Transverse colon (tissue), 4 donors: Measurements from ENCODE around the gene SH3PXD2B. TPM values are rescaled to one million over a fixed set of nuclear protein-coding genes. Genes with fewer than 3 reads are reported as not detected.

Experiments used
- DNase-seq: peaks from one replicate; pipeline ENCODE4 v3.0.0-alpha.2; 2019
- H3K27ac ChIP-seq, 4 donors: fragments of 200-600 bp; sonication (generic); 2 replicates each; pipeline ENCODE4 v1.5.1; 2016 to 2018; ENCODE audit warnings: inconsistent platforms in 4 of 4
- H3K27me3 ChIP-seq: fragments of 200-600 bp; sonication (generic); 2 replicates; pipeline ENCODE4 v1.5.1; 2017; ENCODE audit warnings: inconsistent platforms
- H3K36me3 ChIP-seq, 4 donors: fragments of 200-600 bp; sonication (generic); 2 replicates each; pipeline ENCODE4 v1.5.1; 2017 to 2019; ENCODE audit warnings: inconsistent platforms in 4 of 4
- H3K4me1 ChIP-seq, 4 donors: fragments of 200-600 bp; sonication (generic); 2 replicates each; pipeline ENCODE4 v1.5.1; 2017 to 2020; ENCODE audit warnings: inconsistent platforms in 4 of 4
- H3K4me3 ChIP-seq, 4 donors: fragments of 200-600 bp; sonication (generic); 1 replicate in 1 of 4; 2 replicates in 3 of 4; pipeline versions ENCODE4 v1.5.1 to v1.6.1; 2017 to 2019; ENCODE audit warnings: inconsistent platforms in 4 of 4
- H3K9me3 ChIP-seq, 2 donors: fragments of 200-600 bp; sonication (generic); 2 replicates each; pipeline ENCODE4 v1.5.1; 2017 to 2019; ENCODE audit warnings: inconsistent platforms in 2 of 2
- CTCF ChIP-seq, 5 experiments: fragments of 200-600 bp in 3 of 5; fragments of 450-650 bp in 2 of 5; sonication (generic) in 3 of 5; IDR thresholded peaks; 1 replicate in 2 of 5; 2 replicates in 3 of 5; pipeline ENCODE4 v1.5.1; 2016 to 2017; ENCODE audit warnings: antibody characterized with exemption in 5 of 5, inconsistent platforms in 3 of 5, mild to moderate bottlenecking in 2 of 5, moderate library complexity in 1 of 5
- EP300 ChIP-seq: sonication (generic); formaldehyde crosslinking; IDR thresholded peaks from one replicate; pipeline ENCODE4 v1.6.1; 2017; ENCODE audit warnings: antibody characterized with exemption, low read depth
- POLR2A ChIP-seq: fragments of 450-650 bp; IDR thresholded peaks from one replicate; pipeline ENCODE4 v1.6.1; 2016; ENCODE audit warnings: antibody characterized with exemption, mild to moderate bottlenecking, moderate library complexity
- POLR2AphosphoS5 ChIP-seq, 3 donors: sonication (generic); formaldehyde crosslinking; IDR thresholded peaks; one replicate each; pipeline ENCODE4 v1.6.1; 2016; ENCODE audit warnings: antibody characterized with exemption in 3 of 3
- WGBS, 2 donors: methylation state at CpG; one replicate each; pipeline ENCODE4 v1.1.5; 2018; ENCODE audit warnings: low coverage in 1 of 2; 5-methylcytosine and 5-hydroxymethylcytosine counted together
- in situ Hi-C, 4 donors: fragments of 200-750 bp; cut with MboI; loops; one replicate each; pipeline versions ENCODE4 v1.15.0 to v1.15.1; 2017; ENCODE audit warnings: low sequenced_read_pairs in 3 of 4, low pct_ligation_motif_present in 1 of 4, low pct_unique_long_range_greater_than_20kb in 1 of 4
- intact Hi-C: fragments of 100-400 bp; cut with DNase I; formaldehyde crosslinking; loops from one replicate; pipeline ENCODE4 v1.15.1; 2023; ENCODE audit warnings: low total_unique reads
- total RNA-seq, 4 donors: library from RNA; depleted of rRNA; stranded (reverse); fragments of >200 nt; gene quantifications; one replicate each; pipeline ENCODE4 v1.1.0, GENCODE V29; 2016

Gene SH3PXD2B
- total RNA-seq, 4 donors from 2014 or later: 10.2 to 26.6 (median 14.6) TPM

- Histone ChIP-seq H3K4me1 (no peaks in the 10 kb centered on the region), H3K36me3 (no peaks in the 10 kb centered on the region), H3K27me3 (no peaks in the 10 kb centered on the region), H3K27ac (no peak overlapping the region), H3K9me3 (no peaks in the 10 kb centered on the region), H3K4me3 (no peak overlapping the region)
- no peak for DNase-seq
- TF ChIP-seq POLR2A (no peak), EP300 (no peak), POLR2AphosphoS5 (IDR thresholded peaks at IDR 0.05) (no peak), CTCF (IDR thresholded peaks at IDR 0.05) (no peak)
- intact Hi-C loops: no loop called here
- 84 to 96% methylated on average over 3 to 7 of the region's 7 CpGs for WGBS, 2 donors
- in situ Hi-C loops: no loop called here
Measured at GRCh38 chr5:172311026-172311425, 143.3 kb downstream of the SH3PXD2B start.

DNA sequence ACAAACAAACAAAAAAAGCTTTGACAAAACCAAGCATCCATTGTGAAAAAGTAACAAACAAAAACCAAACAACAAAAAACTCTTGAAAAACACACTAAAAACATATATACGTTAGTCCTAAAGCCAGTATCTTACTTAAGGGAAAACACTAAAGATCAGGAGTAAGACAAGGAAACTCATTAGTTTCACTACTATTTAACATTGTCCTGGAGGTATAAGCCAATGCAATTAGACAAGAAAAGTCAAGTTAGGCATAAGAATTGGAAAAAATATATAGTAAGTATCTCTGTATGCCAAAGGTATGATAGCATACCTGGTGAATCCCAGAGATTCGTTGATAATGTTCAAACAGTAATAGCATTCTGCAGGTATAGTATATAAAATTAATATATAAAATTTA lies 148.9 kb downstream of the SH3PXD2B start:
- Histone ChIP-seq H3K4me3 (no peak overlapping the region), H3K9me3 (no peaks in the 10 kb centered on the region), H3K4me1 (no peaks in the 10 kb centered on the region), H3K27ac (no peak overlapping the region), H3K36me3 (no peaks in the 10 kb centered on the region), H3K27me3 (no peaks in the 10 kb centered on the region)
- TF ChIP-seq POLR2AphosphoS5 (IDR thresholded peaks at IDR 0.05): no peak
- TF ChIP-seq EP300: no peak
- TF ChIP-seq CTCF (IDR thresholded peaks at IDR 0.05): no peak
- TF ChIP-seq POLR2A: no peak
- no peak for DNase-seq
- WGBS, 2 donors: 67 to 89% methylated on average over 1 to 2 of the region's 2 CpGs
- in situ Hi-C loops: no loop called here
- intact Hi-C loops: no loop called here

GRCh38 chr5:172303572-172304335 lies 150.6 kb downstream of the SH3PXD2B start:
- 56 to 86% methylated on average over 1 to 3 of the region's 3 CpGs for WGBS, 2 donors
- H3K4me1 ChIP-seq: peaks cover 0 to 3% (median 0%) of the 10 kb centered on the region in 4 donors

GRCh38 chr5:172303162-172303561 lies 151.2 kb downstream of the SH3PXD2B start:
- Histone ChIP-seq H3K9me3 (no peaks in the 10 kb centered on the region), H3K36me3 (no peaks in the 10 kb centered on the region), H3K4me1 (peaks cover 0 to 3% (median 0%) of the 10 kb centered on the region in 4 donors), H3K27ac (no peak overlapping the region), H3K27me3 (no peaks in the 10 kb centered on the region), H3K4me3 (no peak overlapping the region)
- in situ Hi-C loops: no loop called here
- WGBS, 2 donors: 85 to 87% methylated on average over 4 to 5 of the region's 5 CpGs
- intact Hi-C loops: no loop called here
- DNase-seq: no peak
- TF ChIP-seq EP300 (no peak), POLR2AphosphoS5 (IDR thresholded peaks at IDR 0.05) (no peak), CTCF (IDR thresholded peaks at IDR 0.05) (no peak), POLR2A (no peak)

More at GRCh38 chr5:172303572-172304335, 150.6 kb downstream of the SH3PXD2B start:
- Histone ChIP-seq H3K27me3 (no peaks in the 10 kb centered on the region), H3K4me3 (no peak overlapping the region), H3K36me3 (no peaks in the 10 kb centered on the region), H3K27ac (no peak overlapping the region), H3K9me3 (no peaks in the 10 kb centered on the region)
- TF ChIP-seq POLR2A (no peak), CTCF (IDR thresholded peaks at IDR 0.05) (no peak), EP300 (no peak), POLR2AphosphoS5 (IDR thresholded peaks at IDR 0.05) (no peak)
- no peak for DNase-seq
- in situ Hi-C loops: no loop called here
- intact Hi-C loops: no loop called here
